Glutamatergic neuron (in vitro differentiated cells): Measurements from ENCODE around the gene KRTAP20-2. TPM values are rescaled to one million over a fixed set of nuclear protein-coding genes. Genes with fewer than 3 reads are reported as not detected.

Source experiments
- DNase-seq: peaks from one replicate; pipeline ENCODE4 v3.0.0; 2022
- H3K27ac Mint-ChIP-seq: one replicate; pipeline ENCODE4 v1.8.0; 2020; ENCODE audit warnings: mild to moderate bottlenecking, mixed read lengths, inconsistent platforms; ENCODE audit not compliant: unreplicated experiment
- H3K27me3 Mint-ChIP-seq: one replicate; pipeline ENCODE4 v1.8.0; 2020; ENCODE audit warnings: mild to moderate bottlenecking, moderate library complexity, mixed read lengths, inconsistent platforms; ENCODE audit not compliant: unreplicated experiment
- H3K36me3 Mint-ChIP-seq: one replicate; pipeline ENCODE4 v1.8.0; 2020; ENCODE audit warnings: mild to moderate bottlenecking, mixed read lengths, inconsistent platforms; ENCODE audit not compliant: unreplicated experiment
- H3K4me1 Mint-ChIP-seq: one replicate; pipeline ENCODE4 v1.8.0; 2020; ENCODE audit warnings: mild to moderate bottlenecking, low read depth, mixed read lengths, inconsistent platforms; ENCODE audit not compliant: unreplicated experiment
- H3K4me3 Mint-ChIP-seq: one replicate; pipeline ENCODE4 v1.8.0; 2020; ENCODE audit warnings: mild to moderate bottlenecking, mixed read lengths, inconsistent platforms; ENCODE audit not compliant: unreplicated experiment
- H3K9me3 Mint-ChIP-seq: one replicate; pipeline ENCODE4 v1.8.0; 2020; ENCODE audit warnings: mild to moderate bottlenecking, moderate library complexity, mixed read lengths, inconsistent platforms; ENCODE audit not compliant: unreplicated experiment
- CTCF ChIP-seq: fragments of 200-600 bp; sonication (generic); IDR thresholded peaks from one replicate; pipeline ENCODE4 v1.5.0; 2021; ENCODE audit not compliant: partially characterized antibody, unreplicated experiment
- total RNA-seq: library from RNA; stranded (reverse); fragmentation: NEBNext Ultra II Directional; extraction: Animal tissue kit (Norgen Biotek cat#: 25700); gene quantifications from one replicate; pipeline ENCODE4 v1.2.1, GENCODE V29; 2021; ENCODE audit not compliant: unreplicated experiment

The KRTAP20-2 gene
- total RNA-seq, 1 donor from 2014 or later = not detected

GRCh38 chr21:30684506-30684905, 49.5 kb downstream of the KRTAP20-2 start:
- peaks cover 5% of the 10 kb centered on the region for H3K27me3 Mint-ChIP-seq
- H3K4me1 Mint-ChIP-seq = no peaks in the 10 kb centered on the region
- H3K27ac Mint-ChIP-seq = no peak overlapping the region
- H3K36me3 Mint-ChIP-seq = no peaks in the 10 kb centered on the region
- no peak for DNase-seq
- H3K4me3 Mint-ChIP-seq = no peak overlapping the region
- no peak for TF ChIP-seq CTCF
- peaks cover 2% of the 10 kb centered on the region for H3K9me3 Mint-ChIP-seq

Other genes starting within 250 kb of the KRTAP20-2 start
- not detected for gene KRTAP13-1, start 239.2 kb upstream of the KRTAP20-2 start, total RNA-seq
- not detected for gene KRTAP13-3, start 209.3 kb upstream of the KRTAP20-2 start, total RNA-seq
- gene KRTAP13-4, start 205.0 kb upstream of the KRTAP20-2 start, total RNA-seq = not detected
- not detected for gene KRTAP15-1, start 194.9 kb upstream of the KRTAP20-2 start, total RNA-seq
- gene KRTAP19-1, start 154.8 kb upstream of the KRTAP20-2 start, total RNA-seq = not detected
- not detected for gene KRTAP19-2, start 147.8 kb upstream of the KRTAP20-2 start, total RNA-seq
- not detected for gene KRTAP19-3, start 143.2 kb upstream of the KRTAP20-2 start, total RNA-seq
- gene KRTAP19-4, start 138.0 kb upstream of the KRTAP20-2 start, total RNA-seq = not detected
- gene KRTAP19-5, start 133.1 kb upstream of the KRTAP20-2 start, total RNA-seq = not detected
- gene KRTAP19-6, start 93.3 kb upstream of the KRTAP20-2 start, total RNA-seq = not detected
- gene KRTAP19-7, start 73.9 kb upstream of the KRTAP20-2 start, total RNA-seq = not detected
- gene KRTAP22-2, start 44.8 kb upstream of the KRTAP20-2 start, total RNA-seq = not detected
- not detected for gene KRTAP6-3, start 42.8 kb upstream of the KRTAP20-2 start, total RNA-seq
- gene KRTAP6-2, start 36.3 kb upstream of the KRTAP20-2 start, total RNA-seq = not detected
- not detected for gene KRTAP22-1, start 34.1 kb upstream of the KRTAP20-2 start, total RNA-seq
- not detected for gene KRTAP6-1, start 21.3 kb upstream of the KRTAP20-2 start, total RNA-seq
- gene KRTAP20-1, start 18.8 kb upstream of the KRTAP20-2 start, total RNA-seq = not detected
- gene KRTAP20-4, start 14.6 kb upstream of the KRTAP20-2 start, total RNA-seq = not detected
- not detected for gene KRTAP20-3, start 7.7 kb downstream of the KRTAP20-2 start, total RNA-seq
- not detected for gene KRTAP21-3, start 83.6 kb downstream of the KRTAP20-2 start, total RNA-seq
- not detected for gene KRTAP21-2, start 112.1 kb downstream of the KRTAP20-2 start, total RNA-seq
- not detected for gene KRTAP21-1, start 120.2 kb downstream of the KRTAP20-2 start, total RNA-seq
- not detected for gene KRTAP8-1, start 178.1 kb downstream of the KRTAP20-2 start, total RNA-seq
- not detected for gene KRTAP7-1, start 194.6 kb downstream of the KRTAP20-2 start, total RNA-seq
- gene KRTAP11-1, start 246.4 kb downstream of the KRTAP20-2 start, total RNA-seq = not detected